ENCODE data around the gene ANKRD9. TPM values are rescaled to one million over a fixed set of nuclear protein-coding genes. Genes with fewer than 3 reads are reported as not detected.

ANKRD9 gene, protein sequence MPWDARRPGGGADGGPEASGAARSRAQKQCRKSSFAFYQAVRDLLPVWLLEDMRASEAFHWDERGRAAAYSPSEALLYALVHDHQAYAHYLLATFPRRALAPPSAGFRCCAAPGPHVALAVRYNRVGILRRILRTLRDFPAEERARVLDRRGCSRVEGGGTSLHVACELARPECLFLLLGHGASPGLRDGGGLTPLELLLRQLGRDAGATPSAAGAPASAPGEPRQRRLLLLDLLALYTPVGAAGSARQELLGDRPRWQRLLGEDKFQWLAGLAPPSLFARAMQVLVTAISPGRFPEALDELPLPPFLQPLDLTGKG
- total RNA-seq: 100 to 1,000 TPM in 1 of 9 donors, 10 to 100 TPM in 8; 21.4 to 105 (median 46.4) TPM
- polyA plus RNA-seq: 10 to 100 TPM in 2 of 3 donors, 1 to 10 TPM in 1; 2.6 to 35.2 (median 19.5) TPM
- long read RNA-seq, donor 1, full-length matches to known transcripts: 39 of 39 reads
- long read RNA-seq, donor 1, partial matches to known transcripts: 0 of 39 reads
- long read RNA-seq, donor 1, other reads (novel, unspliced or antisense): 0 of 39 reads
- long read RNA-seq, donor 2, full-length matches to known transcripts: 45 of 54 reads
- long read RNA-seq, donor 2, partial matches to known transcripts: 9 of 54 reads
- long read RNA-seq, donor 2, other reads (novel, unspliced or antisense): 0 of 54 reads
- long read RNA-seq, donor 3, full-length matches to known transcripts: 18 of 18 reads
- long read RNA-seq, donor 3, partial matches to known transcripts: 0 of 18 reads
- long read RNA-seq, donor 3, other reads (novel, unspliced or antisense): 0 of 18 reads
- long read RNA-seq, donor 4, partial matches to known transcripts: 0 of 3 reads
- long read RNA-seq, donor 4, other reads (novel, unspliced or antisense): 3 of 3 reads
- long read RNA-seq, donor 5, full-length matches to known transcripts: 101 of 110 reads
- long read RNA-seq, donor 5, partial matches to known transcripts: 0 of 110 reads
- long read RNA-seq, donor 5, other reads (novel, unspliced or antisense): 9 of 110 reads
- long read RNA-seq, donor 6: 0 reads
- long read RNA-seq, donor 7, full-length matches to known transcripts: 16 of 21 reads
- long read RNA-seq, donor 7, partial matches to known transcripts: 5 of 21 reads
- long read RNA-seq, donor 7, other reads (novel, unspliced or antisense): 0 of 21 reads
- long read RNA-seq, donor 8, full-length matches to known transcripts: 75 of 75 reads
- long read RNA-seq, donor 8, partial matches to known transcripts: 0 of 75 reads
- long read RNA-seq, donor 8, other reads (novel, unspliced or antisense): 0 of 75 reads
- long read RNA-seq, donor 9, full-length matches to known transcripts: 21 of 21 reads
- long read RNA-seq, donor 9, partial matches to known transcripts: 0 of 21 reads
- long read RNA-seq, donor 9, other reads (novel, unspliced or antisense): 0 of 21 reads
- long read RNA-seq, donor 10, full-length matches to known transcripts: 21 of 21 reads
- long read RNA-seq, donor 10, partial matches to known transcripts: 0 of 21 reads
- long read RNA-seq, donor 10, other reads (novel, unspliced or antisense): 0 of 21 reads

DNA sequence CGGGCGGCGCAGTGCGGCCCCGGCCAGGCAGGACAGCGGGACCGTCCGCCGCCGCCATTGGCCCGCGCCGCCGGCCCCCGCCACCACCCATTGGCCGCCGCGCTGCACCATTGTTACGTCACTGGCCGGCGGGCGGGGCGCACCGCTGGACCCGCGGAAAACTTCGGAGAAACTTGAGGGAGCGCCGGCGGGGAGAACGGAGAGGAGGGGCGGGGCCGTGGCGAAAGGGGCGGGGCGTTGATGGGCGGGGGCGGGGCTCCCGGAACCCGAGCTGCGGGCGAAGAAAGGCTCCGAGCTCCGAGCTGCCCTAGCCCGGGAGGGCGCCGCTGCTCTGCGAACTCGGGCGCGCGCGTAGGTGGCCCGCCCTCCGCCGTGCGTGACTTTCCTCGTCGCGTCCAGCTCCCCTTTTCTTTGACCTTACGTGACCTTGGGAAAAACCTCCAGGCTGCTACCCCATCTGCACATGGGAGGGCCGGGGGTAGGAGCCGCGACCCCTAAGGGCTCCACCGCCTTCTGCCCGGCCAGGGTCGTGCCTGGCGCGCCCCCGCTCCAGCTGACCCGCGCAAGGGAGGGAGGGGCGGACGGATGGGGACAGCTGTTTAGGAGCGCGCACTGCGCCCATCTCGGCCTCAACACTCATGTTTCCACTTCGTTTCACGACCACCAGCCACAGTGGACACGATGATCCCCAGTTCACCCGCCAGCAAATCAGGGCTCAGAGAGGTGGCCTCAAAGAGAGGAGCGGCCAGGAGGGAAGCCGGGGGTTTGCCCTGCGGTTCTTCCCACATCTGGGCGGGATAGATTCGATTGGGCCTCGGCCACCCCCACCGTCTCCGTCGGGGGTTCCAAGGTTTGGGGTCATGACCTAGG lies at the start of gene ANKRD9:
Gene ANKRD9, minus strand, starts transcription at position 31 of the 870 bp plus-strand sequence. CDS start 1,887 bp downstream, outside the sequence.
- no peaks in the 10 kb centered on the region for H3K9me3 ChIP-seq (replicated peaks in 1 of 3)
- TF ChIP-seq, protein P1, sequence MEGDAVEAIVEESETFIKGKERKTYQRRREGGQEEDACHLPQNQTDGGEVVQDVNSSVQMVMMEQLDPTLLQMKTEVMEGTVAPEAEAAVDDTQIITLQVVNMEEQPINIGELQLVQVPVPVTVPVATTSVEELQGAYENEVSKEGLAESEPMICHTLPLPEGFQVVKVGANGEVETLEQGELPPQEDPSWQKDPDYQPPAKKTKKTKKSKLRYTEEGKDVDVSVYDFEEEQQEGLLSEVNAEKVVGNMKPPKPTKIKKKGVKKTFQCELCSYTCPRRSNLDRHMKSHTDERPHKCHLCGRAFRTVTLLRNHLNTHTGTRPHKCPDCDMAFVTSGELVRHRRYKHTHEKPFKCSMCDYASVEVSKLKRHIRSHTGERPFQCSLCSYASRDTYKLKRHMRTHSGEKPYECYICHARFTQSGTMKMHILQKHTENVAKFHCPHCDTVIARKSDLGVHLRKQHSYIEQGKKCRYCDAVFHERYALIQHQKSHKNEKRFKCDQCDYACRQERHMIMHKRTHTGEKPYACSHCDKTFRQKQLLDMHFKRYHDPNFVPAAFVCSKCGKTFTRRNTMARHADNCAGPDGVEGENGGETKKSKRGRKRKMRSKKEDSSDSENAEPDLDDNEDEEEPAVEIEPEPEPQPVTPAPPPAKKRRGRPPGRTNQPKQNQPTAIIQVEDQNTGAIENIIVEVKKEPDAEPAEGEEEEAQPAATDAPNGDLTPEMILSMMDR (IDR thresholded peaks at IDR 0.05): no peak
- TF ChIP-seq POLR2A (IDR thresholded peaks at IDR 0.05): peak in 1 of 2 donors; percentile 47
- intact Hi-C loops (cut with DNase I): loop anchor here in 1 of 2 donors (5.0 to 10.0 kb wide), 2 partner anchors 33 to 185 kb away; no protein-coding TSS in a partner anchor
- 3 to 28% (median 12%) methylated on average over 3 to 91 of the region's 91 CpGs for WGBS, 4 donors
- H3K4me3 ChIP-seq: peak within 1 kb of the TSS in 3 of 4 donors; percentile 62 to 74 (median 62)
- DNase-seq: peak; percentile 95 to 98 (median 96)
- H3K27me3 ChIP-seq: no peaks in the 10 kb centered on the region
- peaks cover 4 to 15% of the 10 kb centered on the region in 2 donors for H3K4me1 ChIP-seq (replicated peaks in 1 of 2)
- no peaks in the 10 kb centered on the region for H3K36me3 ChIP-seq (replicated peaks in 1 of 2)
- H3K27ac ChIP-seq: peak within 1 kb of the TSS; percentile 71 to 91 (median 73)

DNA sequence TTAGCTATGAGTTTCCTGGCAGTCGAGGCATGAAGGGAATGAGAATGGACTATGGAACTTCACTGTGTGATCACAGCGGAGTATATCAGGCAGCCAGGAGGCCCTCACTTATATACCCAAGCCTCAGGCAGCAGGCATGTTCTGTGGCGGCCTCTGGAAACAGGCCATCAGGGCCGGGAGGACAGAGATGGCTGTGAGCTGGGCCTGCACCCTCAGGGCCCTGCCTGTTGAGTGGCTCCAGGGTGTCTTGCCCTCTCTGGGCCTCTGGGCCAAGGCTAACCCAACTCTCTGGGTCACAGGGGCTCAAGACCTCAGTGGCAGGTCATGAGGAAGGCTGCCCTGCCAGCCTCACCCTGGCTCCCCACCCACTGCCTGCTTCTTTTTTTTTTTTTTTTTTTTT lies 49.0 kb upstream of the ANKRD9 start:
- H3K9me3 ChIP-seq (replicated peaks in 1 of 3): no peaks in the 10 kb centered on the region

More for the DNA sequence above, 49.0 kb upstream of the ANKRD9 start:
- intact Hi-C loops (cut with DNase I): no loop called here
- WGBS, 4 donors: 59 to 81% (median 71%) methylated on average over 3 to 4 of the region's 4 CpGs
- H3K4me3 ChIP-seq: no peak overlapping the region
- H3K36me3 ChIP-seq (replicated peaks in 1 of 2): no peaks in the 10 kb centered on the region
- no peaks in the 10 kb centered on the region for H3K27me3 ChIP-seq
- DNase-seq: no peak
- peaks cover 0 to 5% of the 10 kb centered on the region in 2 donors for H3K4me1 ChIP-seq (replicated peaks in 1 of 2)
- TF ChIP-seq, protein P1 (IDR thresholded peaks at IDR 0.05): no peak
- no peak for TF ChIP-seq POLR2A (IDR thresholded peaks at IDR 0.05)
- no peak overlapping the region for H3K27ac ChIP-seq
